SK-N-SH (cell line): ENCODE data around the gene TMEM161A. TPM values are rescaled to one million over a fixed set of nuclear protein-coding genes. Genes with fewer than 3 reads are reported as not detected.

Source experiments
- CTCF ChIA-PET: fragments of 300-600, 350-600 bp; formaldehyde crosslinking; extraction: SDS; loops from one replicate; lab custom pipeline; 2021; lab: Yijun Ruan, JAX
- POLR2A ChIA-PET: fragments of 350-600 bp; sonication (Branson Sonifier 250); formaldehyde crosslinking; extraction: SDS; loops from one replicate; lab custom pipeline; 2020; ENCODE audit warnings: antibody characterized with exemption, inconsistent platforms; lab: Yijun Ruan, JAX
- DNase-seq: peaks from one replicate; pipeline ENCODE4 v3.0.0; 2012
- H2AFZ ChIP-seq: fragments of 200-600 bp; sonication (generic); 2 replicates; pipeline ENCODE4 v1.8.1; 2016; ENCODE audit warnings: antibody characterized with exemption, mild to moderate bottlenecking, low read depth
- H3F3A ChIP-seq: fragments of 200-600 bp; sonication (generic); replicated peaks from 2 replicates; pipeline ENCODE3; 2016; ENCODE audit warnings: antibody characterized with exemption, mild to moderate bottlenecking; ENCODE audit not compliant: insufficient read depth
- H3K27ac ChIP-seq, 2 experiments: fragments of 200-500 bp in 1 of 2; fragments of 200-600 bp in 1 of 2; sonication (Bioruptor generic) in 1 of 2; sonication (generic), shearing (Covaris generic) in 1 of 2; 2 replicates each; pipeline versions ENCODE4 v1.5.1 to v1.6.1; 2014 to 2016; ENCODE audit warnings: low read depth in 2 of 2, inconsistent platforms in 1 of 2, low read length in 1 of 2, mild to moderate bottlenecking in 1 of 2, mixed read lengths in 1 of 2
- H3K27me3 ChIP-seq: fragments of 200-600 bp; sonication (generic), shearing (Covaris generic); 2 replicates; pipeline ENCODE4 v1.6.1; 2016; ENCODE audit warnings: mixed run types; ENCODE audit not compliant: insufficient read depth
- H3K36me3 ChIP-seq, 2 experiments: fragments of 200-500 bp in 1 of 2; fragments of 200-600 bp in 1 of 2; sonication (Bioruptor generic) in 1 of 2; sonication (generic) in 1 of 2; replicated peaks in 1 of 2; 2 replicates each; pipeline versions ENCODE3 to v1.5.1; 2014 to 2016; ENCODE audit warnings: low read length in 1 of 2, mild to moderate bottlenecking in 1 of 2; ENCODE audit not compliant: insufficient read depth in 2 of 2, control insufficient read depth in 1 of 2
- H3K4me1 ChIP-seq, 2 experiments: fragments of 200-500 bp in 1 of 2; fragments of 200-600 bp in 1 of 2; sonication (Bioruptor generic) in 1 of 2; sonication (generic), shearing (Covaris generic) in 1 of 2; 2 replicates each; pipeline versions ENCODE4 v1.5.1 to v1.6.1; 2014 to 2016; ENCODE audit warnings: low read depth in 1 of 2, low read length in 1 of 2, mixed run types in 1 of 2; ENCODE audit not compliant: insufficient read depth in 2 of 2, control insufficient read depth in 1 of 2
- H3K4me2 ChIP-seq: fragments of 200-600 bp; sonication (generic), shearing (Covaris generic); 2 replicates; pipeline ENCODE4 v1.6.1; 2017; ENCODE audit warnings: mixed run types
- H3K4me3 ChIP-seq, 2 experiments: fragments of 200-500 bp in 1 of 2; fragments of 200-600 bp in 1 of 2; sonication (Bioruptor generic) in 1 of 2; sonication (generic), shearing (Covaris generic) in 1 of 2; 2 replicates each; pipeline versions ENCODE4 v1.5.1 to v1.8.1; 2014 to 2016; ENCODE audit warnings: low read depth in 2 of 2, inconsistent platforms in 1 of 2, low read length in 1 of 2, mild to moderate bottlenecking in 1 of 2, mixed read lengths in 1 of 2, moderate library complexity in 1 of 2
- H3K79me2 ChIP-seq: fragments of 200-600 bp; sonication (generic); 2 replicates; pipeline ENCODE4 v1.8.1; 2017; ENCODE audit warnings: mild to moderate bottlenecking; ENCODE audit not compliant: insufficient read depth
- H3K9ac ChIP-seq: fragments of 200-600 bp; sonication (generic); 2 replicates; pipeline ENCODE4 v1.6.1; 2017; ENCODE audit warnings: mixed run types
- H3K9me2 ChIP-seq: fragments of 200-600 bp; sonication (generic); 2 replicates; pipeline ENCODE4 v1.6.1; 2017; ENCODE audit warnings: mixed run types
- H3K9me3 ChIP-seq: fragments of 200-600 bp; sonication (generic); 2 replicates; pipeline ENCODE4 v1.6.1; 2017; ENCODE audit warnings: mixed run types, mild to moderate bottlenecking, moderate library complexity
- H4K20me1 ChIP-seq: fragments of 200-600 bp; sonication (generic); 2 replicates; pipeline ENCODE4 v1.6.1; 2017; ENCODE audit warnings: mild to moderate bottlenecking, mixed run types; ENCODE audit not compliant: insufficient read depth
- CHD2 ChIP-seq: fragments of 150-350 bp; IDR thresholded peaks from 2 replicates; pipeline ENCODE4 v1.6.1; 2018; ENCODE audit warnings: low read length; ENCODE audit not compliant: partially characterized antibody
- FOSL2 ChIP-seq: IDR thresholded peaks from 2 replicates; pipeline ENCODE4 v1.4.0; 2012; ENCODE audit warnings: low read depth, mild to moderate bottlenecking, moderate library complexity, borderline replicate concordance
- FOXJ3 ChIP-seq: sonication (generic); formaldehyde crosslinking; IDR thresholded peaks from 2 replicates; pipeline ENCODE4 v1.5.1; 2020; ENCODE audit warnings: mild to moderate bottlenecking, missing genetic modification reagents
- GABPA ChIP-seq: IDR thresholded peaks from 2 replicates; pipeline ENCODE4 v1.4.0; 2012; ENCODE audit warnings: low read depth, mild to moderate bottlenecking
- GATA2 ChIP-seq: sonication (generic); formaldehyde crosslinking; IDR thresholded peaks from 2 replicates; pipeline ENCODE4 v1.5.0; 2020; ENCODE audit warnings: mild to moderate bottlenecking, missing genetic modification reagents
- JUND ChIP-seq: IDR thresholded peaks from 2 replicates; pipeline ENCODE4 v1.4.0; 2012
- NFIC ChIP-seq: IDR thresholded peaks from 2 replicates; pipeline ENCODE4 v1.4.0; 2012; ENCODE audit warnings: borderline replicate concordance
- POLR2AphosphoS5 ChIP-seq: IDR thresholded peaks from 2 replicates; pipeline ENCODE4 v1.6.1; 2012; ENCODE audit warnings: low read depth, low read length
- RAD21 ChIP-seq: IDR thresholded peaks from 2 replicates; pipeline ENCODE4 v1.6.1; 2012; ENCODE audit warnings: mild to moderate bottlenecking, low read length
- RFX5 ChIP-seq: IDR thresholded peaks from 2 replicates; pipeline ENCODE4 v1.6.1; 2012; ENCODE audit warnings: mild to moderate bottlenecking, improper control_type of control experiment, low read length
- RXRA ChIP-seq: IDR thresholded peaks from 2 replicates; pipeline ENCODE4 v1.4.0; 2012; ENCODE audit warnings: low read depth, mild to moderate bottlenecking, borderline replicate concordance
- SIN3A ChIP-seq: IDR thresholded peaks from 2 replicates; pipeline ENCODE4 v1.6.1; 2012; ENCODE audit warnings: low read depth, mild to moderate bottlenecking, low read length, moderate library complexity, borderline replicate concordance
- TAF1 ChIP-seq: IDR thresholded peaks from 2 replicates; pipeline ENCODE4 v1.6.1; 2012; ENCODE audit warnings: low read depth, mild to moderate bottlenecking, low read length, moderate library complexity, borderline replicate concordance
- TEAD4 ChIP-seq: IDR thresholded peaks from 2 replicates; pipeline ENCODE4 v1.4.0; 2012; ENCODE audit warnings: mild to moderate bottlenecking, borderline replicate concordance; ENCODE audit not compliant: insufficient read depth
- YY1 ChIP-seq: IDR thresholded peaks from 2 replicates; pipeline ENCODE4 v1.4.0; 2012; ENCODE audit warnings: low read depth, mild to moderate bottlenecking
- WGBS: methylation state at CpG from one replicate; pipeline ENCODE4 v1.1.6; 2017; ENCODE audit warnings: low lambda C conversion rate; 5-methylcytosine and 5-hydroxymethylcytosine counted together
- polyA plus RNA-seq, 3 experiments: library from polyadenylated mRNA; depleted of rRNA; stranded (reverse); fragments of >200 nt; gene quantifications; 2 replicates each; pipeline ENCODE4 v1.2.3, GENCODE V29; 2012
- TF ChIP-seq, protein P1 (sequence below): fragments of 200-600 bp; sonication (generic); IDR thresholded peaks from 2 replicates; pipeline ENCODE4 v1.6.1; 2017; ENCODE audit warnings: antibody characterized with exemption, mild to moderate bottlenecking, moderate library complexity
- TF ChIP-seq, protein P2 (sequence below): IDR thresholded peaks from 2 replicates; pipeline ENCODE4 v1.4.0; 2012; ENCODE audit warnings: low read depth, borderline replicate concordance
- TF ChIP-seq, protein P3 (sequence below): IDR thresholded peaks from 2 replicates; pipeline ENCODE4 v1.4.0; 2012; ENCODE audit warnings: low read depth
- TF ChIP-seq, protein P4 (sequence below): IDR thresholded peaks from 2 replicates; pipeline ENCODE4; 2012

The TMEM161A gene
- polyA plus RNA-seq, 1 of the 3 experiments (the other 2 are of a cell fraction), result 39.3 TPM

DNA sequence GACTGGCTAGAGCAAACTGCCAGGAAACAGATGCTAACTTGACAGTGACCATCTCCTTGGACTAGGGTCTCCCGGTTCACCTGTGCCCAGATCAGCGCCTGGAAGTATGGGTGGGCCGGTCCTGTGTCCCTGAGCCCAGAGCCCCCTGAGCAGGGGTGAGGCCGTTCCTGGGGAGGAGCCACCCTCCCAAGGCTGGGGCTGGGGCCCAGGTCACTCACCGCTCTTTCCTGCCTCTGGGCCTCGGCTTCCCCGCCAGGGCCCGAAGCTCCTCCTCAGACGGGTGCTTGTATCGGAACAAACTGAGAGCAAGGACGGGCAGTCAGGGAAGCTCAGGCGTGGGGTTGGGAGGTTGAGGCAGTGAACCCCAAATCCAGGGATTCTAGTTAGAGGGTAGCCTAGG is 5.4 kb downstream of the TMEM161A start:
- no peaks in the 10 kb centered on the region for H4K20me1 ChIP-seq
- H3K9me2 ChIP-seq, result no peaks in the 10 kb centered on the region
- no peak overlapping the region for H3K27ac ChIP-seq
- TF ChIP-seq TAF1 (no peak), SIN3A (no peak), RAD21 (no peak), RXRA (no peak), JUND (no peak), CHD2 (no peak), RFX5 (no peak), GABPA (no peak), YY1 (no peak), FOSL2 (no peak), GATA2 (no peak), NFIC (no peak), TEAD4 (no peak), POLR2AphosphoS5 (no peak), FOXJ3 (no peak)
- TF ChIP-seq, protein P1, sequence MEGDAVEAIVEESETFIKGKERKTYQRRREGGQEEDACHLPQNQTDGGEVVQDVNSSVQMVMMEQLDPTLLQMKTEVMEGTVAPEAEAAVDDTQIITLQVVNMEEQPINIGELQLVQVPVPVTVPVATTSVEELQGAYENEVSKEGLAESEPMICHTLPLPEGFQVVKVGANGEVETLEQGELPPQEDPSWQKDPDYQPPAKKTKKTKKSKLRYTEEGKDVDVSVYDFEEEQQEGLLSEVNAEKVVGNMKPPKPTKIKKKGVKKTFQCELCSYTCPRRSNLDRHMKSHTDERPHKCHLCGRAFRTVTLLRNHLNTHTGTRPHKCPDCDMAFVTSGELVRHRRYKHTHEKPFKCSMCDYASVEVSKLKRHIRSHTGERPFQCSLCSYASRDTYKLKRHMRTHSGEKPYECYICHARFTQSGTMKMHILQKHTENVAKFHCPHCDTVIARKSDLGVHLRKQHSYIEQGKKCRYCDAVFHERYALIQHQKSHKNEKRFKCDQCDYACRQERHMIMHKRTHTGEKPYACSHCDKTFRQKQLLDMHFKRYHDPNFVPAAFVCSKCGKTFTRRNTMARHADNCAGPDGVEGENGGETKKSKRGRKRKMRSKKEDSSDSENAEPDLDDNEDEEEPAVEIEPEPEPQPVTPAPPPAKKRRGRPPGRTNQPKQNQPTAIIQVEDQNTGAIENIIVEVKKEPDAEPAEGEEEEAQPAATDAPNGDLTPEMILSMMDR, result no peak
- TF ChIP-seq, protein P2, sequence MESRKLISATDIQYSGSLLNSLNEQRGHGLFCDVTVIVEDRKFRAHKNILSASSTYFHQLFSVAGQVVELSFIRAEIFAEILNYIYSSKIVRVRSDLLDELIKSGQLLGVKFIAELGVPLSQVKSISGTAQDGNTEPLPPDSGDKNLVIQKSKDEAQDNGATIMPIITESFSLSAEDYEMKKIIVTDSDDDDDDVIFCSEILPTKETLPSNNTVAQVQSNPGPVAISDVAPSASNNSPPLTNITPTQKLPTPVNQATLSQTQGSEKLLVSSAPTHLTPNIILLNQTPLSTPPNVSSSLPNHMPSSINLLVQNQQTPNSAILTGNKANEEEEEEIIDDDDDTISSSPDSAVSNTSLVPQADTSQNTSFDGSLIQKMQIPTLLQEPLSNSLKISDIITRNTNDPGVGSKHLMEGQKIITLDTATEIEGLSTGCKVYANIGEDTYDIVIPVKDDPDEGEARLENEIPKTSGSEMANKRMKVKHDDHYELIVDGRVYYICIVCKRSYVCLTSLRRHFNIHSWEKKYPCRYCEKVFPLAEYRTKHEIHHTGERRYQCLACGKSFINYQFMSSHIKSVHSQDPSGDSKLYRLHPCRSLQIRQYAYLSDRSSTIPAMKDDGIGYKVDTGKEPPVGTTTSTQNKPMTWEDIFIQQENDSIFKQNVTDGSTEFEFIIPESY, result no peak
- TF ChIP-seq, protein P3, sequence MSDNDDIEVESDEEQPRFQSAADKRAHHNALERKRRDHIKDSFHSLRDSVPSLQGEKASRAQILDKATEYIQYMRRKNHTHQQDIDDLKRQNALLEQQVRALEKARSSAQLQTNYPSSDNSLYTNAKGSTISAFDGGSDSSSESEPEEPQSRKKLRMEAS, result no peak
- TF ChIP-seq, protein P4, sequence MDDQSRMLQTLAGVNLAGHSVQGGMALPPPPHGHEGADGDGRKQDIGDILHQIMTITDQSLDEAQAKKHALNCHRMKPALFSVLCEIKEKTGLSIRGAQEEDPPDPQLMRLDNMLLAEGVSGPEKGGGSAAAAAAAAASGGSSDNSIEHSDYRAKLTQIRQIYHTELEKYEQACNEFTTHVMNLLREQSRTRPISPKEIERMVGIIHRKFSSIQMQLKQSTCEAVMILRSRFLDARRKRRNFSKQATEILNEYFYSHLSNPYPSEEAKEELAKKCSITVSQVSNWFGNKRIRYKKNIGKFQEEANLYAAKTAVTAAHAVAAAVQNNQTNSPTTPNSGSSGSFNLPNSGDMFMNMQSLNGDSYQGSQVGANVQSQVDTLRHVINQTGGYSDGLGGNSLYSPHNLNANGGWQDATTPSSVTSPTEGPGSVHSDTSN, result no peak
- no peak overlapping the region for H3K9ac ChIP-seq
- ChIA-PET POLR2A (no interaction called here), CTCF (interaction anchor here (0.7 to 1.7 kb wide), 4 partner anchors 13 to 43 kb away, joined by 3 to 8 read pairs (median 4); no protein-coding TSS in a partner anchor)
- no peak overlapping the region for H3K4me3 ChIP-seq
- H2AFZ ChIP-seq, result no peak overlapping the region
- H3F3A ChIP-seq, result no peaks in the 10 kb centered on the region
- no peak overlapping the region for H3K4me2 ChIP-seq
- 95% methylated on average over 7 of the region's 12 CpGs for WGBS
- H3K27me3 ChIP-seq, result no peaks in the 10 kb centered on the region
- H3K4me1 ChIP-seq, result peaks cover 0 to 8% of the 10 kb centered on the region in 2 experiments; a peak in 1 of 4 replicates
- peaks cover 0 to 5% of the 10 kb centered on the region in 2 experiments for H3K36me3 ChIP-seq
- H3K79me2 ChIP-seq, result peaks cover 6% of the 10 kb centered on the region; the same call in 1 of the 2 replicates
- no peaks in the 10 kb centered on the region for H3K9me3 ChIP-seq
- no peak for DNase-seq
